GM11168 (cell line): ENCODE measurements around the gene SPEG.

ENCODE experiments used
- in situ Hi-C: fragments of 300-500 bp; cut with MboI; formaldehyde crosslinking; loops from one replicate; pipeline ENCODE4 v1.12.0; 2022; ENCODE audit warnings: low sequenced_read_pairs; ENCODE audit not compliant: unreplicated experiment

The SPEG gene

GRCh38 chr2:219521066-219521880, 86.6 kb downstream of the SPEG start:
- in situ Hi-C loops = loop anchor here (10.0 kb wide), 1 partner anchor 46 kb away; no protein-coding TSS in a partner anchor

- in situ Hi-C loops = loop anchor here (10.0 kb wide), 1 partner anchor 48 kb away; no protein-coding TSS in a partner anchor
These were observed 87.7 kb downstream of the SPEG start for GRCh38 chr2:219522111-219523030.

- in situ Hi-C loops = loop anchor here (10.0 kb wide), 1 partner anchor 48 kb away; no protein-coding TSS in a partner anchor
These were observed 88.5 kb downstream of the SPEG start for GRCh38 chr2:219523031-219523671.

GRCh38 chr2:219524817-219525216, 90.2 kb downstream of the SPEG start:
- in situ Hi-C loops = loop anchor here (5.0 to 10.0 kb wide), 2 partner anchors 50 to 123 kb away; no protein-coding TSS in a partner anchor

- in situ Hi-C loops = loop anchor here (5.0 to 10.0 kb wide), 2 partner anchors 51 to 123 kb away; no protein-coding TSS in a partner anchor
These were observed 91.0 kb downstream of the SPEG start for GRCh38 chr2:219525533-219526232.

- in situ Hi-C loops = loop anchor here (5.0 to 10.0 kb wide), 2 partner anchors 52 to 124 kb away; no protein-coding TSS in a partner anchor
These were observed 91.9 kb downstream of the SPEG start for GRCh38 chr2:219526320-219527075.

- in situ Hi-C loops = loop anchor here (5.0 to 10.0 kb wide), 2 partner anchors 52 to 125 kb away; no protein-coding TSS in a partner anchor
These were observed 92.4 kb downstream of the SPEG start for GRCh38 chr2:219527076-219527394.

- in situ Hi-C loops = loop anchor here (5.0 to 10.0 kb wide), 2 partner anchors 53 to 125 kb away; no protein-coding TSS in a partner anchor
These were observed 92.8 kb downstream of the SPEG start for GRCh38 chr2:219527472-219527871.

- in situ Hi-C loops = no loop called here
These were observed 95.7 kb downstream of the SPEG start for GRCh38 chr2:219530048-219530963.

- in situ Hi-C loops = no loop called here
These were observed 97.2 kb downstream of the SPEG start for GRCh38 chr2:219531639-219532377.

GRCh38 chr2:219532378-219532649, 97.7 kb downstream of the SPEG start:
- in situ Hi-C loops = no loop called here

- in situ Hi-C loops = no loop called here
These were observed 99.5 kb downstream of the SPEG start for GRCh38 chr2:219533930-219534661.

- in situ Hi-C loops = no loop called here
These were observed 101.8 kb downstream of the SPEG start for GRCh38 chr2:219536425-219536824.

GRCh38 chr2:219536967-219537366, 102.3 kb downstream of the SPEG start:
- in situ Hi-C loops = no loop called here

GRCh38 chr2:219537657-219538488, 103.2 kb downstream of the SPEG start:
- in situ Hi-C loops = no loop called here

GRCh38 chr2:219538504-219538951, 103.9 kb downstream of the SPEG start:
- in situ Hi-C loops = no loop called here
